Astrocyte (in vitro differentiated cells and primary cell): ENCODE data around the gene GAD2. TPM values are rescaled to one million over a fixed set of nuclear protein-coding genes. Genes with fewer than 3 reads are reported as not detected.

Experiments used
- total RNA-seq: library from RNA; stranded (reverse); gene quantifications from 2 replicates; pipeline ENCODE4 v1.2.1, GENCODE V29; 2021

GAD2 gene
- total RNA-seq, 1 donor from 2014 or later: not detected

Other genes starting within 250 kb of the GAD2 start
- gene APBB1IP, start 221.6 kb downstream of the GAD2 start, total RNA-seq: 0.23 TPM in 1 of 2 replicates, not detected in the other